HPDE6-E6E7 (cell line): Measurements from ENCODE around the gene STYK1.
A peak's percentile ranks its signal among the peaks of the same experiment; 100 is the strongest.
"Not testable (repeated sequence)": the region's sequence is repeated elsewhere in the genome, so short reads cannot be mapped to it uniquely, and the experiment has no call there.

ENCODE experiments used
- DNase-seq: peaks from one replicate; pipeline ENCODE4 v3.0.0; 2011; ENCODE audit warnings: missing footprints; ENCODE audit errors: extremely low spot score

The STYK1 gene

GRCh38 chr12:10689146-10689545, 15.3 kb upstream of the STYK1 start:
- no peak for DNase-seq

GRCh38 chr12:10688042-10688441, 14.2 kb upstream of the STYK1 start:
- no peak for DNase-seq

GRCh38 chr12:10672231-10672868, 1.5 kb downstream of the STYK1 start:
- no peak for DNase-seq

- DNase-seq, result no peak
Observed at GRCh38 chr12:10669533-10669932, 4.3 kb downstream of the STYK1 start.

DNA sequence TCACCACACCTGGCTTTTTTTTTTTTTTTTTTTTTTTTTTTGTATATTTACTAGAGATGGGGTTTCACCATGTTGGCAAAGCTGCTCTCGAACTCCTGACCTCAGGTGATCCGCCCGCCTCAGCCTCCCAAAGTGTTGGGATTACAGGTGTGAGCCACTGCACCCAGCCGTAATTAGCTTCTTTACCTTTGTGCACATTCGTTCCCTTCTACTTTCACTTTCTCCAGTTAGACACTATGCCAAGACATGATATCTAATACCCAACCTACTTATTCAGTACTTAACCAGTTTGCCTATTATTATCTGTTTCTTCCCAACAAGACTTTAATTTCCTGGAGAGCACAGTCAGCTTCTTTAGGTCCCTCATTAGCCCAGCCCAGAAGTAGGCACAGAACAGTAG, 5.3 kb downstream of the STYK1 start:
- DNase-seq, result peak; percentile 13

GRCh38 chr12:10667581-10667980, 6.3 kb downstream of the STYK1 start:
- no peak for DNase-seq

- no peak for DNase-seq
Observed at GRCh38 chr12:10664499-10664898, 9.4 kb downstream of the STYK1 start.

DNA sequence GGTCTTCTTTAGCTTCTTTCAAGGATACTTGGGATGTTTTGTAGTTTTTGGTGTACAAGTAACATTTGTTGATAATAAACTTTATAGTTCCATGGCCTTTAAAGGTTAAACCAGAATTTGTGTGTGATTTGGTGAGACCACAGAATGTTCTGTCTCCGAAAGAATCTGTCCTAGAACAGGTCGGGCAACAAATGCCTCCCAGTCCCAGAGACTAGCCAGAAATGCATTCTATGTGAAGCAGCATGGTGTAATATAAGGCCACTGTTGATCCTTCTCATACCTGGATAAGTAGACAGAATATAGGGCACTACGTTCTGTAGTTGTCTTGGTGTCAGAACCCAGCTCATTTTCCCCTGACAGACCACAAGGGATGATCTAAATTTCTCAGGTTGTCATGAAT, 10.0 kb downstream of the STYK1 start:
- no peak for DNase-seq

DNA sequence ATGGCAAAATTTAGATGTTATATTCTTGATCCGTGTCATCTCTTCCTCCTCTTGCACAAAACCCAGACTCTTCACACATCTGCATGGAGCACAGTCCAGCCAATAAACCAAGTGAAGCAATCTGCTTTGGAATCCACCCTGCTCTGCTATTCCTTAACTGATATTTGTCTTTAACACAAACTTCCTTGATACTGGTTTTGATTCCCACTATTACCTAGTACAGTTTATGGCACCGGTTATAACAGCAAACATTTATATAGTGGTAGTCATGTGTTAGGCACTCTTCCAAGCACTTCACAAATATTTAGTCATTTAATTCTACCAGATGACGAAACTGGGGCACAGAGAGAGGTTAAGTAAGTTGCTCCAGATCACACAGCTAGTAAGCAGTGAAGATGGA, 12.5 kb downstream of the STYK1 start:
- DNase-seq, result no peak

- no peak for DNase-seq
Observed at GRCh38 chr12:10654003-10654402, 19.8 kb downstream of the STYK1 start.

DNA sequence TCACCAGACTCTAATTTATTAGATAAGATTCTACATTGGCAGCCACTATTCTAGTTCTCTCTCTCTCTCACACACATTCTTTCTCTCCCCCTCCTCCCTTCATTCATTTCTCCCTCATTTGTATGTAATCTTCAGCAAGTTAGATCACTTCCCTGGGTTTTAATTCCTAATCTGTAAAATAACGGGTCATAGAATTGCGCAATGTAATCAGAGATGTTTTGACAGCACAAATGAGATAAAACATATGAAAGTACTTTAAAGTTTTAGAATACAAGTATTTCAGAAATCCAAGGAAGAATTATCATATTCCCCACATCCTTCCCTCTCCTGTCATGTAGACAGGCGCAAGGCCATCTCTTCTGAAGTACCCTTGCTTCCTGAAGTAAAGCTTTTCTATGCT, 21.7 kb downstream of the STYK1 start:
- no peak for DNase-seq

DNA sequence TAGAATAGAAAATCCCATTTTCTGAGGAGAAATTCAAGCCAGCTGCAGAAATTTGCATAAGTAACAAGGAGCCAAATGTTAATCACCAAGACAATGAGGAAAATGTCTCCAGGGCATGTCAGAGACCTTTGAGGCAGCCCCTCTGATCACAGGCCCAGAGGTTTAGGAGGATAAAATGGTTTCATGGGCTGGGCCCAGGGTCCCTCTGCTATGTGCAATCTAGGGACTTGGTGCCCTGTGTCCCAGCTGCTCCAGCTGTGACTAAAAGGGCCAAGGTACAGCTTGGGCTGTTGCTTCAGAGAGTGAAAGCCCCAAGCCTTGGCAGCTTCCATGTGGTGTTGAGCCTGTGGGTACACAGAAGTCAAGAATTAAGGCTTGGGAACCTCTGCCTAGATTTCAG, 27.3 kb downstream of the STYK1 start:
- not testable (repeated sequence) for DNase-seq

- no peak for DNase-seq
Observed at GRCh38 chr12:10645910-10646309, 27.9 kb downstream of the STYK1 start.

GRCh38 chr12:10641735-10642500, 31.9 kb downstream of the STYK1 start:
- DNase-seq, result peak; percentile 54

DNA sequence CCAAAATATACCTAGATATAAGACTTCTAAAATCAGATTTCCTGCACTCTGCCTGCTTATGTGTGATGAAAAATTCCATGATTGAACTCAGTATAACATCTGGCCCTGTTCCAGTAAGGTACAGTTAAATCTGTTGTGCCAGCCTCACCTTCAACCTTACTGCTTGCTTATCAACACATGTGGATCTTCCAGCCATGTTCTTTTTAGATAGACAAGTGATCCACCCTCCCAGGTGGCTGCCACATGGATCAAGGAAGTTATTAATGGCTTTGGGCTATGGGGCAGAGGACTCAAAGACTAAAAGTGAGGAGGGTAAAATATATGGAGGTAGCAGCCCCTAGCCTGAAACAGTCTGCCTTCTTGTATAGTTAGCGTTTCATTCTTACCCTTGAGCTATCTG, 35.1 kb downstream of the STYK1 start:
- no peak for DNase-seq

GRCh38 chr12:10636611-10637010, 37.2 kb downstream of the STYK1 start:
- DNase-seq, result no peak

GRCh38 chr12:10636124-10636523, 37.7 kb downstream of the STYK1 start:
- no peak for DNase-seq

DNA sequence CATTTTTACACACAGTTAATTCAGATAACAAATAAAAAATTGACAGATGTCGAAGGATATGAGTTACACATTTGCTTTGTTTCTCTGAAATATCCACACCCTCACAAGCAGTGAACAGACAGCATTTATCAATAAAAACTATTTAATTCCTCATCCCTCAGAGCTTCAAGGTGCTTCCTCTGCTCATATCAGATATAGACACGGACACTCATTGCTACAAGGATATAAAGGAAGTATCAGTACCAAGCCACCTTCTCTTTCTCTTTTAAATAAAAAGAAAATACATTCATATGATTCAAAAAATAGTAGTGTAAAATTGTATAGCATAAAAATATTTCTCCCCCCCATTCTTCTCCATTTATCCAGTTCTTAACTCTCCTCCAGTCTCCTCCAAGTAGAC, 38.5 kb downstream of the STYK1 start:
- DNase-seq, result no peak

GRCh38 chr12:10634427-10634826, 39.4 kb downstream of the STYK1 start:
- no peak for DNase-seq

- no peak for DNase-seq
Observed at GRCh38 chr12:10633541-10633940, 40.3 kb downstream of the STYK1 start.

GRCh38 chr12:10632226-10632625, 41.6 kb downstream of the STYK1 start:
- no peak for DNase-seq

GRCh38 chr12:10624605-10625004, 49.2 kb downstream of the STYK1 start:
- no peak for DNase-seq

DNA sequence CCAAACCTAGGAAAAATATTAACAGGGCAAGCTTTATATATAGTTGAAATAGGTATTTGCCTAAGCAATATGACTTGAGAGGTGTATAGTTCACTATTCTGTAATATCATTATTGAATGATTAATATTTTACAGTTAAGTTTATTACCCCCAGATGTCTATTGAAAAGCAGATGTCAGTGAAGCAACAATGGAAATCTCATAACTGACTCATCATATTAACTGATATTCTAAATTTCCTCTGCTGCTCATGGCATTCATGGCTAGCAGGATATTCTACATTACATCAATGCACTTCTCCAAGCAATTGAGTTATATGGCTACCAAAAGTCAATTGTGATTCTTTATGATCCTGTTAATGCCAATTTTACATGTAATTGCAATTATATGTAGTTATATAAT, 50.7 kb downstream of the STYK1 start:
- DNase-seq, result no peak

GRCh38 chr12:10621278-10621677, 52.6 kb downstream of the STYK1 start:
- DNase-seq, result no peak
